Spleen (tissue), 7 donors: ENCODE results near the gene RNPEP.

Experiments
- POLR2A ChIP-seq, 3 donors: fragments of 450-650 bp; IDR thresholded peaks; one replicate each; pipeline ENCODE4 v1.5.1; 2017; ENCODE audit warnings: antibody characterized with exemption in 3 of 3, mild to moderate bottlenecking in 1 of 3
- POLR2AphosphoS5 ChIP-seq, 3 donors: sonication (generic); formaldehyde crosslinking; IDR thresholded peaks; one replicate each; pipeline ENCODE4 v1.5.1; 2017; ENCODE audit warnings: antibody characterized with exemption in 3 of 3
- TF ChIP-seq, protein P1 (sequence below), 11 experiments: fragments of 200-600 bp in 7 of 11; fragments of 450-650 bp in 4 of 11; sonication (generic) in 4 of 11; IDR thresholded peaks in 8 of 11; conservative IDR thresholded peaks in 3 of 11; 1 replicate in 7 of 11; 2 replicates in 4 of 11; pipeline versions ENCODE4 v1.4.0 to v1.8.0; 2016 to 2021; ENCODE audit warnings: antibody characterized with exemption in 11 of 11, inconsistent platforms in 4 of 11, mild to moderate bottlenecking in 1 of 11
- donor health status: DM: no; HTN: no; CAD: no; lungs with moderate emphysema.
- donor health status: DM: no; HTN: no; CAD: no.
- donor health status: DM: no; HTN: no; CAD: no.

DNA sequence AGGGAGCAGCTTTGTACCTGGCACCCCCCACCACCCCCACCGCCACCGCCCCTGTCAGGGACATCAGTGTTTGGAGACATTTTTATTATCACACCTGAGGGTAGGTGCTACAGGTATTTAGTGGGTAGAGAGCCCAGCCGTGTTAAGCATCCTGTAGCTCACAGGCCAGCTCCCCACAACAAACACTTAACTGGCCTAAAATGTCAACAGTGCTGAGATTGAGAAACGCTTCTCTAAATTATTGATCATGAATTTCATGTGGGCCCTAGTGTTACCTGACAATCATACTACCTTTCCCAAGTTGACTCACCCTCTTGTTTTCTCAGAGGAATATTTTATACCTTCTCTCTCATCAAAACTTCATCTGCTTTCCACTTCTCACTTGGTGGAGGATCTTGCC, 49.3 kb downstream of the RNPEP start:
- TF ChIP-seq, protein P1, sequence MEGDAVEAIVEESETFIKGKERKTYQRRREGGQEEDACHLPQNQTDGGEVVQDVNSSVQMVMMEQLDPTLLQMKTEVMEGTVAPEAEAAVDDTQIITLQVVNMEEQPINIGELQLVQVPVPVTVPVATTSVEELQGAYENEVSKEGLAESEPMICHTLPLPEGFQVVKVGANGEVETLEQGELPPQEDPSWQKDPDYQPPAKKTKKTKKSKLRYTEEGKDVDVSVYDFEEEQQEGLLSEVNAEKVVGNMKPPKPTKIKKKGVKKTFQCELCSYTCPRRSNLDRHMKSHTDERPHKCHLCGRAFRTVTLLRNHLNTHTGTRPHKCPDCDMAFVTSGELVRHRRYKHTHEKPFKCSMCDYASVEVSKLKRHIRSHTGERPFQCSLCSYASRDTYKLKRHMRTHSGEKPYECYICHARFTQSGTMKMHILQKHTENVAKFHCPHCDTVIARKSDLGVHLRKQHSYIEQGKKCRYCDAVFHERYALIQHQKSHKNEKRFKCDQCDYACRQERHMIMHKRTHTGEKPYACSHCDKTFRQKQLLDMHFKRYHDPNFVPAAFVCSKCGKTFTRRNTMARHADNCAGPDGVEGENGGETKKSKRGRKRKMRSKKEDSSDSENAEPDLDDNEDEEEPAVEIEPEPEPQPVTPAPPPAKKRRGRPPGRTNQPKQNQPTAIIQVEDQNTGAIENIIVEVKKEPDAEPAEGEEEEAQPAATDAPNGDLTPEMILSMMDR (IDR thresholded peaks at IDR 0.05 in 8 of 11, conservative IDR thresholded peaks at IDR 0.05 in 3 of 11): no peak
- TF ChIP-seq POLR2AphosphoS5 (IDR thresholded peaks at IDR 0.05) (no peak), POLR2A (IDR thresholded peaks at IDR 0.05) (no peak)
